ENCODE data around the gene FEM1C. TPM values are rescaled to one million over a fixed set of nuclear protein-coding genes. Genes with fewer than 3 reads are reported as not detected.

FEM1C gene
- total RNA-seq, 1 experiment from 2014 or later, result 10.4 TPM

DNA sequence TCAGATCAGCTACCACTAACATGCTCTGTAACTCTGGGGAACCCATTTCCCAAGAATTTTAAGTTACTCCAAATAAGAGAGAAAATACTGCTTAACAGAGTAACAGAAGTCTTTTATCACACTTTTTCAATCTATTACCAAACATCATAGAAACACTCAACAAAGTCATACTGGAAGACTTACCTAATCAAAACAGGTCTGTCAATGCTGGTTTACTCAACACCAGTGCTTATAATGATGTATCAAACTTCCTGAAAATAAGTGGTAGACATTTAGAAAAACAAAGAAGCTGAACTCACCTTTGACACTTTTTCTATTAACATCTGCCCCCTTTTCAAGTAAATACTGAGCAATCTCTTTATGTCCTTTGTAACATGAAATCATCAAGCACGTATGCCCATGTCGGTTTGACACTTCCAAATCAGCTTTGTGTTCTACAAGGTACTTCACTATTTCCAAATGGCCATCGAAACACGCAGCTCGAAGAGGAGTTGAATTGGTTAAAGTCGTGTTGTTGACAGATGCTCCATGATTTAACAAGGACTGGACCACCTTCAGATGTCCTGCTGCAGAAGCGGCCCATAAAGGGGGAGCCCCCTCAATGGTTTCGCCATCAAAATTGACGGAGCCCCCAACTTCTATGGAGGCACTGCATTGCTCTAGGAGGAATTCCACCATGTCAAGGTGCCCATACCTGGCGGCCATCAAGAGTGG is 1.8 kb downstream of the FEM1C start:
- in situ Hi-C loops (cut with HindIII; ENCODE audit: low pct_unique_long_range_greater_than_20kb, low sequenced_read_pairs), result no loop called here
- Histone ChIP-seq H3K4me3 (ENCODE audit: low read depth in 2 of 2, low read length in 2 of 2) (peak overlapping the region; percentile 85 to 92), H3K27ac (ENCODE audit: low read length) (peak overlapping the region; percentile 84), H3K36me3 (ENCODE audit: control insufficient read depth, insufficient read depth, low read length) (peaks cover 18% of the 10 kb centered on the region), H3K4me1 (ENCODE audit: control insufficient read depth, insufficient read depth, low read length) (peaks cover 22% of the 10 kb centered on the region), H3K9me3 (ENCODE audit: control insufficient read depth, insufficient read depth, low read depth, low read length) (peaks cover 4% of the 10 kb centered on the region; the same call in 1 of the 2 replicates), H3K27me3 (ENCODE audit: control insufficient read depth, insufficient read depth, low read length) (no peaks in the 10 kb centered on the region)
- intact Hi-C loops (cut with micrococcal nuclease; ENCODE audit: unreplicated experiment), result no loop called here
- no TSS peak for BruUV-seq (replicated peaks)
- ATAC-seq, result no peak
- POLR2A ChIA-PET, result no interaction called here
- CTCF ChIA-PET, result no interaction called here
- TF ChIP-seq POLR2AphosphoS5 (IDR thresholded peaks at IDR 0.05; ENCODE audit: low read depth, low read length) (no peak), TCF7L2 (IDR thresholded peaks at IDR 0.05; ENCODE audit: low read depth, low read length) (no peak), SIN3A (IDR thresholded peaks at IDR 0.05; ENCODE audit: borderline replicate concordance, insufficient read depth, low read depth, low read length) (no peak), REST (IDR thresholded peaks at IDR 0.05; ENCODE audit: insufficient read depth in 1 of 2, low read depth in 2 of 2, low read length in 1 of 2) (no peak), CTCF (IDR thresholded peaks at IDR 0.05) (no peak)
- no peak for DNase-seq (ENCODE audit: low read depth, low spot score)

GRCh38 chr5:115542086-115542485 is 2.5 kb downstream of the FEM1C start:
- Histone ChIP-seq H3K4me1 (ENCODE audit: control insufficient read depth, insufficient read depth, low read length) (peaks cover 22% of the 10 kb centered on the region), H3K27me3 (ENCODE audit: control insufficient read depth, insufficient read depth, low read length) (no peaks in the 10 kb centered on the region), H3K36me3 (ENCODE audit: control insufficient read depth, insufficient read depth, low read length) (peaks cover 18% of the 10 kb centered on the region), H3K4me3 (ENCODE audit: low read depth in 2 of 2, low read length in 2 of 2) (peak overlapping the region; percentile 85 to 92), H3K27ac (ENCODE audit: low read length) (no peak overlapping the region; the same call in 1 of the 2 replicates), H3K9me3 (ENCODE audit: control insufficient read depth, insufficient read depth, low read depth, low read length) (peaks cover 4% of the 10 kb centered on the region; the same call in 1 of the 2 replicates)
- intact Hi-C loops (cut with micrococcal nuclease; ENCODE audit: unreplicated experiment), result no loop called here
- in situ Hi-C loops (cut with HindIII; ENCODE audit: low pct_unique_long_range_greater_than_20kb, low sequenced_read_pairs), result no loop called here
- TF ChIP-seq TCF7L2 (IDR thresholded peaks at IDR 0.05; ENCODE audit: low read depth, low read length) (no peak), CTCF (IDR thresholded peaks at IDR 0.05) (no peak), REST (IDR thresholded peaks at IDR 0.05; ENCODE audit: insufficient read depth in 1 of 2, low read depth in 2 of 2, low read length in 1 of 2) (no peak), SIN3A (IDR thresholded peaks at IDR 0.05; ENCODE audit: borderline replicate concordance, insufficient read depth, low read depth, low read length) (no peak), POLR2AphosphoS5 (IDR thresholded peaks at IDR 0.05; ENCODE audit: low read depth, low read length) (no peak)
- BruUV-seq (replicated peaks), result no TSS peak
- POLR2A ChIA-PET, result no interaction called here
- DNase-seq (ENCODE audit: low read depth, low spot score) (no peak), ATAC-seq (no peak)
- CTCF ChIA-PET, result no interaction called here

All from Panc1 (cell line).